GM19238 (cell line): ENCODE measurements around the gene OR52K2.
"Not testable (repeated sequence)": the region's sequence is repeated elsewhere in the genome, so short reads cannot be mapped to it uniquely, and the experiment has no call there.

Source experiments
- DNase-seq: peaks from one replicate; pipeline ENCODE4 v3.0.0; 2011; ENCODE audit warnings: low spot score; ENCODE audit not compliant: insufficient read length

The OR52K2 gene

DNA sequence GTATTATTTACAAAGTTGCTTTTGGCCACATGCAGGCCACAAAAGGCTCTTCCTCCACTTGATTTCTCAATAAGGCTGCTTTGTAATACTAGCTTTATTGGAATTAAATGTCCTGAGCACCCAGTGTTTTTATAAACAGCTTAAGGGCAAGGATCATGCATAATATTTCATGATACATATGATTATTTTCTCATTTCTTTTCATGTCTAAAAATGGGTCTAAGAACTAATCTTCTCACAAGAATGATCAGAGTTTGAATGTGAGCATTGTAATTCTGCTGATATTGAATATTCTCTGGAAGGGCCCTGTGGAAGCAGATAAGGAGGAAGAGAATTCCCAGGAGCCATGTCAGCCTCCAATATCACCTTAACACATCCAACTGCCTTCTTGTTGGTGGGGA is at the start of gene OR52K2:
TSS of gene OR52K2 (plus strand) at position 301 of the 400 bp plus-strand sequence. CDS start at position 346, 45 bp downstream.
- no peak for DNase-seq

DNA sequence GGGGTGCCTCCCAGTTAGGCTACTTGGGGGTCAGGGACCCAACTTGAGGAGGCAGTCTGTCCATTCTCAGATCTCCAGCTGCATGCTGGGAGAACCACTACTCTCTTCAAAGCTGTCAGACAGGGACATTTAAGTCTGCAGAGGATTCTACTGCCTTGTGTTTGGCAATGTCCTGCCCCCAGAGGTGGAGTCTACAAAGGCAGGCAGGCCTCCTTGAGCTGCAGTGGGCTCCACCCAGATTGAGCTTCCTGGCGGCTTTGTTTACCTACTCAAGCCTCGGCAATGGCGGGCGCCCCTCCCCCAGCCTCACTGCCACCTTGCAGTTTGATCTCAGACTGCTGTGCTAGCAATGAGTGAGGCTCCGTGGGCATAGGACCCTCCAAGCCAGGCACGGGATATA is 42.9 kb upstream of the OR52K2 start:
- not testable (repeated sequence) for DNase-seq

DNA sequence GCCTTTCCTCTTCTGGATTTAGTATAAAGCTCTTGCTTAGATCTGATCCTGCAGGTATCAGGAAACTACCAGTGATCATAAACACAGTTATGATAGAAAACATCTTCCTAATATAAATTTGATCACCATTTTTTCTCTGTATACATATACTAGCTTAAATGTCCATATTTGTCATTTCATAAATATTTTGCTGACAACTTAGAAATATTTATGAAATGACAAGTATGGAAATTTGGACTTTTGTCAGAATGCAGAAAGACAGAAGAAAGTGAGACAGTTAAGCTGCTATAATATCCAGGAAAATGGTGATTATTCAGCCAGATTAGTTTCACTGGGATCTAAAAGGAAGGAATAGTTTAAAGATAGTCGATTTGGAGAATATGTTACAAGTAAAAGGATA is 32.8 kb upstream of the OR52K2 start:
- DNase-seq, result no peak

DNA sequence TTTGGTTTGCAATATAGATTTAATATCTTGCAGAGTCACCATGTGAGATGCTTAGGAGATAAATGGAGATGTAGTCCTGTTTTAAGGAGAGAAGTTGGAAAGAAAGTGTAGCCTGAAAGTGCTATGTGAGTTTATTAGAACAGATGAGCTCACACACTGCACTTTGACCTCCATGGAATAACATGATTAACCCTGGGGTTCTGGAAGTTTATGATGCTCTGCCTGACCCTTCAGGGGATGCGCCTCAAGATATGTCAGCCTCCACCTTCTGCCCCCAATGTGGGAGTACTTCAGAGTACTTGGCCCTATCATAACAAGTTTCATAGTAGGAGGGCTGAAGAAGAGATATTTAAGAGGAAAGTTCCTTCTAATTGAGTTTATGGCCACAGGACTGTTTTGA is 32.3 kb upstream of the OR52K2 start:
- no peak for DNase-seq

DNA sequence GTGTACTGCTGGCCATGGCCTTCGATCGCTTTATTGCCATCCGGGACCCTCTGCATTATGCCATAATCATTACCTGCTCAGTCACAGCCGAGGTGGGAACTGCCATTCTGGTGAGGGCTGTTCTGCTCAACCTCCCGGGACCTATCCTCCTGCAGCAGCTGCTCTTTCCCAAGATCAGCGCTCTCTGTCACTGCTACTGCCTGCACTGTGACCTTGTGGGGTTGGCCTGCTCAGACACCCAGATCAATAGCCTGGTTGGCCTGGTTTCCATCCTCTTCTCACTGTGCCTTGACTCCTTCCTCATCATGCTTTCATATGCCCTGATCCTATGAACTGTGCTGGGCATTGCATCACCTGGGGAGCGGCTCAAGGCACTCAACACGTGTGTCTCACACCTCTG is 30.7 kb upstream of the OR52K2 start:
- DNase-seq, result no peak

DNA sequence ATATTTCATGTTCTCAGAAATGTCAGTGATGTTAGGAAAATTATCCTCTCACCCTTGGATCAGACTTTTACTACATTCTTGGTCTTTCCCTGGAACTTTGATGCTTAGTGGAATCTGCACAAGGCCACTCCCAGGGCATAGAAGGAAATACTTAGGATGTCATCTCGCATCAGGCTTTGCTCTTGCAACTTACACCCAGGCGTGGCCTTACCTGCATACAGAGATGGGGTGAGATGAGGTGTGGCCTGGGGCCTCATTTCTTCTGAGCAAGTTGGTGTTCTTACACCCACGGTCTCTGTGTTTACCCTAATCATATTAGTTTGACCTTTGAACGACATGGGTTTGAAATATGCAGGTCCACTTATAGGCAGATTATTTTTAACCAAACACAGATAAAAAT is 19.0 kb upstream of the OR52K2 start:
- no peak for DNase-seq

DNA sequence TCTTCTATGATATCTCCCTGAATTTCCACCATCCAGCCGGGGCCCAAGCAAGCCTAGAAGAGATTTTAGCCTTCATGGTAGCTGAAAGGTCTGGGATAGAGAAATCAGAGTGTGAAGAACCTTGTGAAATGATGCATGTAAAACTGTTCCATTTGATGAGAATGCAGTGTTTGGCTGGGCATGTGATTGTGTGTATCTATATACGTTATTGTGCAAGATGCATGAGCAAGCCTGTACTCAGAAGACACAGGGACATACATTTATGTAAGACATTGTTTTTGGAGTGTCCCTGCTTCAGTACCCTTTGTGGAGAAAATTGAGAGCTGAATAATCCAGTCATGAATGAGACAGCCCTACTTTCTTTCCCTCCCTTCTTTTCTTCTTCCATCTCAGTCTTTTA is 15.2 kb upstream of the OR52K2 start:
- DNase-seq, result no peak

DNA sequence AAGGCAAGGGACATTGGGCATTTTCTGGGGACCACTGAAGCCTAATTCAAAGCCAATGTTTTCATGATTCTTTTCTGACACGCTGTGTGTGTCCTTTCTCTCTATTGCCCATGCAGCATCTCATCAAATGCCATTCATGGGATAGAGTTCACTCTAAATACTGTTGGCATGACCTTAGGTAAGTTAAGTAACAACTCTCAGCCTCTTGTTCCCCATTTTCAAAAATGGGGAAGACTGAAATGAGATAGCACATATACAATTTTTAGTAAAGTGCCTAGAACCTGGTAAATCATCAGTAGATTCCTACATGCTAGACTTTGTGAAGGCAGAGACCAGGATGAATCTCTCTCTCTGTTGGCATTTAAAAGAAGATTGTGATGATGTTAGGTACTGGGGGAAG is 12.7 kb upstream of the OR52K2 start:
- no peak for DNase-seq

DNA sequence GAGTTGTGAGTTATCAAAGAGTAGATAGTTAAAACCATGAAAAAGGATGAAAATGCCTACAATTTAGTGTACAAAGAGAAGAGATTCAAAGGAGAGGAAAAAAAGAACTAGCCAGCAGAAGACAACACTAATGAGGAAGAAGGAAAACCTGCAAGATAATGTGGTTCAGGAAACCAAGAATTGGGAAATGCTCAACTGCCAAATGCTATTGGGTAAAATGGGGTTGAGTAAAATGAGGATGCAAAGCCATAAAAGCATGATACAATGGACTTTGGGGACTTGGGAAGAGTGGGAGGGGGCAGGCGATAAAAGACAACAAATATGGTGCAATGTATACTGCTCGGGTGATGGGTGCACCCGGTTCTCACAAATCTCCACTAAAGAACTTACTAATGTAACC is 7.6 kb upstream of the OR52K2 start:
- no peak for DNase-seq

DNA sequence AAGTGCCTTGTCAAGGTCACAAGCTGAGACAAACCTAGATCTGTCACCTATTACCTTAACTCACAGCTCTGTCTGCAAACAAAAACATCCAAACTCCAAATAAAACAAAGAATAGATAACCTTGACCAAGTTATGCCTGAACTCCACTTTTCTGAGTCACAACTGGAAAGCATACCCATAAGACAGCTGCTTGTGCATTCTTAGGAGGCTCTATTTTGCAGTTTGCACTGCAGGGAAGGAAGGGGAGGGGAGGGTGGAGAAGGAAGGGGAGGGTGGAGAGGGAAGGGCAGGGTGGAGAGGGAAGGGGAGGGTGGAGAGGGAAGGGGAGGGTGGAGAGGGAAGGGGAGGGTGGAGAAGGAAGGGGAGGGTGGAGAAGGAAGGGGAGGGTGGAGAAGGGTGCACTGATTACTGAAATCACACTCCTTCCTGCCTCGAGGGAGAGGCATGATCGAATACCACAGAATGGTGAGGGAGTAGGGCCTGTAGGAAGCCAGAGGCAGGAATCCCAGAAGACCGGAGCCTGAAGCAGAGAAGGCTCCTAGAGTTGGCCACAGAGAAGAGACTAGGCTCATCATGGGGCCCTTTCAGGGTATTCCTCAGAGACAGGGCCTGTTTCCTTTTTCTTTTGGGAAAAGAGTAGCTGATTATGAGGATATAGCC is 5.7 kb upstream of the OR52K2 start:
- DNase-seq, result no peak

DNA sequence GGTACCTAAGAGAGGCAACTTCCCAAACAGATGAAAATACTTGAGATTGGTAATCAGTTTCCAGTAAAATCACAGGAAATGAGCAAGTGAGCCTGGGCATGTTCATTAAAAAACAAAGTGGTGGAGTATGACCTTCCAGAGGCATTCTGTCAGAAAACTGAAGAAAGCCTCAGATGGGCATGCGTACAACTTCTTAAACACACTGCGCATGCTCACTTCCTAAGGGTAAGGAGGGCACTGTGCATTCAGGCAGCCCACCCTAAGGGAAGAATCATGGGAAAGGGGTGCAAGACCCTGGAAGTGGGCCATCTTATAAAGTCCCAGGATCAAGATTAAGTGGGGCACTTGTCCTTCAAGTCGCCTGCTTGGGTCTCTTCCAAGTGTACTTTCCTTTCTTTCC is 4.0 kb downstream of the OR52K2 start:
- DNase-seq, result no peak

DNA sequence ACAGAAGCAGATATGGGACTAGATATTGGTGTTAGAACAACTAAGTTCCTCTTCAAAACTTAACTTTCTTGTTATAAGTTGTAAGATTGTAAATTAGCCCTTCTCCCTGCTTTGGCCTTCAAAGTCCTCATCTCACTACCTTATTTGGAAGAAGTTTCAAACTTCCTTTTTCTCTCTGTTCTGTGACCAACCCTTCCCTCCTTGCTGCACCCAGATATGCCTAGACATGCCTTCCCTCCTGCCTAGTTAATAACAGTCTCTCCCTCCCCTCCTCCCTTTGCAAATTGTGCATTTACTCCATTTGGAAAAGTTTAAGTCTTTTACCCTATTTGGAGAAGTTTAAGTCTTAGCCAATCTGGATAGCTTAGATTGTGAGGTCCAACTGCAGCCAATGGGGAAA is 4.9 kb downstream of the OR52K2 start:
- DNase-seq, result no peak

DNA sequence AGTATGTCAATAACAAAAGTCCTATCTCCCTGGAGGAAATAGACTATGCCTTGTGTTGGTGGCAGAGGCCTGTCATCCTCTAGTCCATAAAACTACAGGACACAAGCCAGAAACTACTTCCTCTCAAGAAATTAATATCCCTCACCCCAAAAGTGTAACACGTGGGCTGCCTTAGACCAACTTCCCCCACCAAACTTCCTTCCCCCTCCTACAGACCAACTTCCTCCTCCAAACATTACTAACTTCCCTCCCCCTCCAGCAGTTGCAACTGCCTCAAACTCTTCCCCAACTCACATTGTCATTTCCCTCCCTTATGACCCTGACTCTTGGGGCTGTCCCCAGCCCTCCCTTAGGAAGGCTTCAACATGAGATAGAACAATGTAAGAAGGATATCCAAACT is 6.3 kb downstream of the OR52K2 start:
- DNase-seq, result no peak

DNA sequence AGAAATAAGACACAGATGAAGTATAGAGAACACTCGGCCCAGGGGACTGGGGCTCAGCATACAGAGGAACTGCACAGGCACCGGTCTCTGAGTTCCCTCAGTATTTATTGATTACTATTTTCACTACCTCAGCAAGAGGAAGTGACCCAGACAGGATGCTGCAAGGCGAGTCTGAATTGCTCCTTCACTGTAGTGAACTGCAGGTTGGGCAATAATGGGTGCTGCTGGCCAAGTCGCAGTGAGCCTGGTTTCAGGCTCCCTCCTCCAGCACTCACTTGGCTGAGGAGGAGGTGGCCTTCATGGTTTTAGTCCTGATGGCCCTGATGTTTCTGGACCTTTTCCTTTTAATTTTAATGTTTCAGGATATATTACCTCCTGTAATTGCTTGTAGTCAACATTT is 10.4 kb downstream of the OR52K2 start:
- DNase-seq, result no peak

DNA sequence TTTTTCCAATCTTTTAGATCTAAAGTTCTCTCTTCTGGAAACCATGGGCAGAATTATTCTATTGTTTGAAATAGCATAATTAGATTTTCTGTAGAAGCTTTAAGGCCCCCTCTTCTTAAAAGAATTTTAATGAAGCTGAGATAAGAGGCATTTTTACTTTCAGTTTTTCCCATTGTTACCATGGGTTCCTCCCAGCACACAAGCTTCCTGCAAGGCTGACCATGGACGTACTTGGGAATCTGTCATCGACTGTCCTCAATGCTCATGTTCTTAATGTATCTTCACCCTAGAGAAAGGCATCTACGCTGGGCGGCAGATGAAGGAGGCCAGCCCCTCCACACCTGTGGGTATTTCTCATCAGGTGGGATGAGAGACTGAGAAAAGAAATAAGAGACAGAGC is 11.1 kb downstream of the OR52K2 start:
- no peak for DNase-seq

DNA sequence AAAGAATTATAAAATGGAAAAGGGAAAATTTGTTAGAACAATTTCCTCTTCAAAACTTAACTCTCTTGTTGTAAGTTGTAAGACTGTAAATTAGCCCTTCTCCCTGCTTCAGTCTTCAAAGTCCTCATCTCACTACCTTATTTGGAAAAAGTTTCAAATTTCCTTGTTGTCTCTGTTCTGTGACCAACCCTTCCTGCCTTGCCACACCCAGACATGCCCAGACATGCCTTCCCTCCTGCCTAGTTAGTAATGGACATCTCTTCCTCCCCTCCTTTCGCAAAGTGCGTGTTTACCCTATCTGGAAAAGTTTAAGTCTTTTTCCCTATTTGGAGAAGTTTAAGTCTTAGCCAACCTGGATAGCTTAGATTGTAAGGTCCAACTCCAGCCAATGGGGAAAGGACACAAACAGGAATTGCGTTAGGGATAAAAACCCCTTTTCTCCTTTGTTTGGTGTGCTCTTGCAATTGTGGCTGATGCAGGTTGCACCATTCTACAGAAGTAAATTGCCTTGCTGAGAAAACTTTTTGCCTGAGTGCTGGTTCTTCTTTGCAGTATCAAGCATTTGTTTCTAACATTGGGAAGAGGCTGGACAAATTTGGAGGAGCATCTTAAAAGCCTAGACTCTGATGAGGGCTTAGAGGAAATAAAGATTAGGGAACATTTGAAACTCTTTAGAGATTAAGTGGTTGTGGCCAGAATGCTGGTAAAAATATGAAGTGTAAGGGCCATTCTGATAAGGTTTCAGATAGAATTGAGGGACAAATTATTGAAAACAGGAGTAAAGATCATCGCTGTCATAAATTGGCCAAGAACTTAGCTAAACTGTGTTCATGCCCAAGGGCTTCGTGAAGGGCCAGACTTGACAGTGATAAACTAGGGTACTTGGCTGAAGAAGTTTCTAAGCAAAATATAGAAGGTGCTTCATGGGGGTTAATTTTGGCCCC is 15.4 kb downstream of the OR52K2 start:
- no peak for DNase-seq

DNA sequence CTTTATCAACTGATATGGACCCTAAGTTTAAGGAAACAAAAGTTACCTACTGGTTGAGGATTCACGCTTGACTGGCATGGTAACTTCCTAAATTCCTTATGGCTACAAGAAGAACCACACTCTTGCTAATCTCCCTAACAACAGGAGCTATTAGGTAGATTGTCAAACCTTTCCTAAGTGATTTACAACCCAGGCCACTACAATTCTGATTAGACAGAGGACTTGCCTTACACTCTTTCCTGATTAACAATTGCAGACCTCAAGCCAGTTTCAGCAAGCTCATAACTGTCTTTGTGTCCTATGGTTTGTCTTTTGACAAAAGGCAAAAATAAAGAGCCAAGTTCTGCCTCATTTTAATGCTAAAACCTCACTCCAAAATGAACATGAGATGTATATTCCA is 16.3 kb downstream of the OR52K2 start:
- DNase-seq, result no peak

DNA sequence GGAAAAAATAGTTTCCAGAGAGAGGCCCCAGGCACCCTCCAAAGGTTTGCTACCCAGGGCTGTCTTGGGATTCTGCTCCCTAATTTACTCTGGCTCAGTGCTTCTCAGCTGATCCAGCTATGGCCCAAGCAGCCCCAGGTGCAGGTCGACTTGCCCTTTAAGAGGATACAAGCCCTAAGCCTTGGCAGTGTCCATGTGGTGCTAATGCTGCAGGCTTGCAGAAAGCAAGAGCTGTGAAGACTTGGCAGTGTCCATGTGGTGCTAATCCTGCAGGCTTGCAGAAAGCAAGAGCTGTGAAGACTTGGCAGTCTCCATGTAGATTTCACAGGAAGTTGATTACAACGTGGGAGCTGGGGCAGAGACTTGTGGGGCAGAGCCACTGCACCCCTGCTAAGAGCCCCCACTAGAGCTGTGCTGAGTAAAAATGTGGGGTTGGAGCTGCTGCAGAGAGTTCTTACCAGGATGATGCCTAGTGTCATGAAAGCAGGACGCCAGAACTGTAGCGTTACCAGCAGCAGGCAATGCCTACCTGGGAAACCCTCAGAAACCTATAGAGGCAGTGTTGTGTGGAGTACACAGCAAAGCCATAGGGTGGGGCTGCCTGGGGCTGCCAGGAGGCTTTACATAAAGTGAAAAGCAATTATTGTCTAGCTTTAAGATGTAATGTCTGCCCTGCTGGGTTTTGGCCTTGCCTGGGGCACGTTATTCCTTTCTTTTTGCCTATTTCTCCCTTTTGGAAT is 17.2 kb downstream of the OR52K2 start:
- no peak for DNase-seq

DNA sequence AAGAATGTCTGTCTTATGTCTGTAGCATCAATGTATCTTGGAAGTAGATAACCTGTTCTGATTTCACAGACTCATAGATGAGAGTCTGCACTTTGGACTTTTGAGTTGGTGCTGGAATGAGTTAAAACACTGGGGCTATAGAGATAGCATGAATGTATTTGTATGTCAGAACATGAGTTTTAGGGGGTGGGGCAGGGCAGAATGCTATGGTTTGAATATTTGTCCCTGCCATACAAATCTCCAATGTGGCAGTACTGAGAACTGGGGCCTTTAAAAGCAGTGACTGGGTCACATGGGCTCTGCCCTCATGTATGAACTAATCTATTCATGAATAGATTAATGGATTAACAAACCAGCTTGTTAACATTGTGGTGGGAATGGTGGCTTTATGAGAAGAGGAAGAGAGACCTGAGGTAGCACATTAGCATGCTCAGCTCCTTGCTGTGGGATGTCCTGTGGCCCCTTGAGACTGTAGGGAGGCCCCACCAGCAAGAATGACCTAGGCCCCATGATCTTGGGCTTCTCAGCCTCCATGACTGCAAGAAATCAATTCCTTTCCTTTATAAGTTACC is 17.9 kb downstream of the OR52K2 start:
- DNase-seq, result no peak

DNA sequence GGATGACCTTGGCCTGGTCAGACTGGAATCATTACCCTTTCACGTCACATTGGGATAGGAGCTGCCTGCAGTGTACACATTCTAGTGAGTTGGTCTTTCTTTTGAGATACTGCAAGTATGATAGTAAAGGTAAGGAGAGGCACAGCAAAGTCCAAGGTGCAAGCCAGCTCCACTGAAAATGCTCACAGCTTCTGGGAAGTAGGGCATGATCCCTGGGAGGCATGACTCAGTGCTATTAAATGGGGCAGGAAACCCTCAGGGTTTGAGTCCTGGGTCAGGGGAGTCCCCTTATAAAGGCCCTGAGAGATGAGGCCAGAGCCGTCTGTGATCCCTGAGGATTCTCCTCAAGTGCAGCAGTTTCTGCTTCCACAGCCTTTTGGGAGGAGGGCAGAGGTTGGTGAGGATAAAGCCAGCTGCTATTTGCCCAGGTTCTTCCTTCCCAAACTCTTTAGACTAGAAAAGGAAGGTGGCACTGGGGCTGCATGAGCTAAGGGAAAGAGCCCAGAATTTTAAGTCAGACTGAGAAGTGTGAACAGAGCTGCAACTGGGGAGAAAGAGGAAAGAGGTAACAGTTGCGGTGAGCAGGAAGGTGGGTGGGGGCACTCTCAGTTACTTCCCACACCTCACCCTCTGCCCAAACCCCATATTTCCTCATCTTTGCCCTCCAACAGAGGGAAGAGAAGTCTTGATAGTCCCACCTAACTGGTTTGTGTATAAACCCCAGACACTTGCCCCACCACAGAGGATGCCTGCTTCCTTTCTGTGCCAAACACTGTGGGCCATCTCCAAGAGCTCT is 18.9 kb downstream of the OR52K2 start:
- no peak for DNase-seq

DNA sequence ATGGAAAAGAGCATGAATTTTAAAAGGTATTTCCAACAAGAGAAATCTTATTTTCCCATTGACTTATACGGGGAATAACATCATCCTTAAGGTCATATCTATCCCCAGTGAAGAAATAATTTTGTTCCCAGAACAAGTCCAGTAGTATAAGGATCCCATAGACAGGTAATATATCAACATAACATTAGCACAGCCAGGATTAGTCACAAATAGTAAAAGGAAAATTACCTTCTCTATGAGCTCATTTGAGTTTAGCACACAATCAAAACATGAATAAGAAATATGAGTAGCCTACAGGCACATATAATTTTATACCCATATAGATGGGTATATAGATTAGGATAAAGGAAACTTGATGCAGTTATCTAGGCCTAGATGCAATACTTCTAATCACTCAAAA is 30.5 kb downstream of the OR52K2 start:
- no peak for DNase-seq
